Common myeloid progenitor, CD34-positive (primary cell): ENCODE data around the gene OR10Z1.

Source experiments
- CTCF ChIA-PET: fragments of 350-600 bp; sonication (Branson Sonifier 250); formaldehyde crosslinking; loops from one replicate; lab custom pipeline; 2021; ENCODE audit warnings: antibody characterized with exemption; lab: Charles Lee
- POLR2A ChIA-PET: fragments of 350-600 bp; sonication (Branson Sonifier 250); formaldehyde crosslinking; loops from one replicate; lab custom pipeline; 2021; ENCODE audit warnings: antibody characterized with exemption; lab: Charles Lee
- DNase-seq, 3 donors: peaks; one replicate each; pipeline versions ENCODE4 v3.0.0 to v3.0.0-alpha.2; 2013
- H3K27ac ChIP-seq, 2 experiments: 1 replicate in 1 of 2; 2 replicates in 1 of 2; pipeline ENCODE4 v1.7.0; 2013; ENCODE audit warnings: inconsistent platforms in 2 of 2, low read length in 2 of 2, mild to moderate bottlenecking in 2 of 2, low read depth in 1 of 2, moderate library complexity in 1 of 2; ENCODE audit not compliant: severe bottlenecking in 2 of 2, insufficient read depth in 1 of 2, poor library complexity in 1 of 2
- H3K27me3 ChIP-seq, 5 experiments: replicated peaks in 2 of 5; 1 replicate in 3 of 5; 2 replicates in 2 of 5; pipeline versions ENCODE4 v1.6.1 to v1.7.0; 2013; ENCODE audit warnings: low read length in 4 of 5, mild to moderate bottlenecking in 2 of 5, moderate library complexity in 2 of 5, inconsistent platforms in 1 of 5; ENCODE audit not compliant: insufficient read depth in 5 of 5, control insufficient read depth in 4 of 5
- H3K36me3 ChIP-seq, 4 experiments: 1 replicate in 2 of 4; 2 replicates in 2 of 4; pipeline versions ENCODE4 v1.6.1 to v1.7.0; 2013; ENCODE audit warnings: low read length in 3 of 4, control low read depth in 1 of 4, mild to moderate bottlenecking in 1 of 4; ENCODE audit not compliant: control insufficient read depth in 4 of 4, insufficient read depth in 4 of 4
- H3K4me1 ChIP-seq, 4 experiments: 1 replicate in 3 of 4; 2 replicates in 1 of 4; pipeline versions ENCODE4 v1.6.1 to v1.7.1; 2013; ENCODE audit warnings: low read length in 3 of 4, mild to moderate bottlenecking in 3 of 4, control low read depth in 1 of 4, inconsistent platforms in 1 of 4, moderate library complexity in 1 of 4; ENCODE audit not compliant: control insufficient read depth in 4 of 4, insufficient read depth in 4 of 4; ENCODE audit errors: control extremely low read depth in 1 of 4
- H3K4me3 ChIP-seq, 7 experiments: 1 replicate in 4 of 7; 2 replicates in 3 of 7; pipeline versions ENCODE4 v1.5.1 to v1.7.0; 2013; ENCODE audit warnings: mild to moderate bottlenecking in 7 of 7, low read length in 6 of 7, moderate library complexity in 6 of 7, inconsistent platforms in 2 of 7, low read depth in 2 of 7, control low read depth in 1 of 7; ENCODE audit not compliant: insufficient read depth in 4 of 7, control insufficient read depth in 1 of 7; ENCODE audit errors: extremely low read depth in 1 of 7
- H3K9me3 ChIP-seq, 5 experiments: 1 replicate in 4 of 5; 2 replicates in 1 of 5; pipeline versions ENCODE4 v1.6.1 to v1.7.1; 2013; ENCODE audit warnings: low read length in 4 of 5, mild to moderate bottlenecking in 2 of 5, inconsistent platforms in 1 of 5, low read depth in 1 of 5, moderate library complexity in 1 of 5; ENCODE audit not compliant: control insufficient read depth in 4 of 5, insufficient read depth in 2 of 5; ENCODE audit errors: control extremely low read depth in 1 of 5
- WGBS: methylation state at CpG from one replicate; pipeline ENCODE4 v1.1.5; 2013; ENCODE audit not compliant: insufficient coverage; 5-methylcytosine and 5-hydroxymethylcytosine counted together

OR10Z1 gene

GRCh38 chr1:158579733-158580132 lies 25.3 kb upstream of the OR10Z1 start, which contains the start of gene OR10X1:
TSS of gene OR10X1 (minus strand) at chr1:158579899. CDS start at chr1:158579899, 0 bp downstream.
- no CpG with 5 or more reads among the region's 1 CpG for WGBS
- Histone ChIP-seq H3K4me1 (no peaks in the 10 kb centered on the region), H3K27ac (no peak within 1 kb of the TSS), H3K27me3 (no peaks in the 10 kb centered on the region), H3K4me3 (no peak within 1 kb of the TSS), H3K36me3 (no peaks in the 10 kb centered on the region), H3K9me3 (no peaks in the 10 kb centered on the region)
- no peak for DNase-seq
- ChIA-PET POLR2A (no interaction called here), CTCF (no interaction called here)

- 100% methylated on average over 1 of the region's 4 CpGs for WGBS
- H3K9me3 ChIP-seq = peaks cover 0 to 11% (median 5%) of the 10 kb centered on the region in 5 experiments
- CTCF ChIA-PET = no interaction called here
- no peak overlapping the region for H3K4me3 ChIP-seq
- H3K27me3 ChIP-seq = no peaks in the 10 kb centered on the region
- H3K27ac ChIP-seq = no peak overlapping the region
- no peaks in the 10 kb centered on the region for H3K36me3 ChIP-seq
- no peak for DNase-seq
- POLR2A ChIA-PET = no interaction called here
- no peaks in the 10 kb centered on the region for H3K4me1 ChIP-seq
Observed at GRCh38 chr1:158583962-158584361, 21.1 kb upstream of the OR10Z1 start.

DNA sequence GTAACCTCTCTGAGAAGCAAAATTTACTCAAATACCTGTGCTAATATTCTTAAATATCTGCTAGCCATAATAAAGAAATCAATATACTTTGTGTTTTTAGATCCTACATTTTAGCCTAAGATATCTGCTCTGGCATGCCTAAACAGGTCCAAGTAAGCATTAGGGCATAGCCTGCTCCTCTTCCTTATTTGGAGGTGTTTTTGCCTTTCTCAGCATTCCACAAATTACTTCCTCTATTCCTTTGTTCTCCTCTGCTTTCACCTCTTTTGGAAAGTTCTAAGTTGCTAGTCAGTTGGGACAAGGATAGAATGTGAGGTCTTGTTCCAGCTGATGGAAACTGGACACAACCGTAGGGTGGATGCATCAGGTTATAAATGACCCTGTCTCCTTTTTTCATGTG lies 18.1 kb upstream of the OR10Z1 start:
- H3K9me3 ChIP-seq = peaks cover 0 to 11% (median 5%) of the 10 kb centered on the region in 5 experiments

GRCh38 chr1:158600735-158601134 lies 4.3 kb upstream of the OR10Z1 start:
- POLR2A ChIA-PET = no interaction called here
- Histone ChIP-seq H3K36me3 (no peaks in the 10 kb centered on the region), H3K4me1 (no peaks in the 10 kb centered on the region), H3K4me3 (no peak overlapping the region), H3K27ac (no peak overlapping the region), H3K9me3 (peaks cover 3 to 30% (median 10%) of the 10 kb centered on the region in 5 experiments), H3K27me3 (no peaks in the 10 kb centered on the region)
- no peak for DNase-seq
- CTCF ChIA-PET = interaction anchor here (1.0 kb wide), 1 partner anchor 397 kb away, joined by 3 read pairs; no protein-coding TSS in a partner anchor
- no CpG with 5 or more reads among the region's 2 CpGs for WGBS

More for the DNA sequence above, 18.1 kb upstream of the OR10Z1 start:
- H3K4me1 ChIP-seq = no peaks in the 10 kb centered on the region
- DNase-seq = no peak
- no peaks in the 10 kb centered on the region for H3K36me3 ChIP-seq
- H3K27ac ChIP-seq = no peak overlapping the region
- POLR2A ChIA-PET = no interaction called here
- CTCF ChIA-PET = no interaction called here
- no peak overlapping the region for H3K4me3 ChIP-seq
- 100% methylated on average over 1 of the region's 1 CpG for WGBS
- no peaks in the 10 kb centered on the region for H3K27me3 ChIP-seq

- WGBS = no CpG with 5 or more reads among the region's 1 CpG
- Histone ChIP-seq H3K9me3 (peaks cover 0 to 2% (median 0%) of the 10 kb centered on the region in 5 experiments), H3K4me3 (no peak overlapping the region), H3K27ac (no peak overlapping the region), H3K27me3 (no peaks in the 10 kb centered on the region), H3K36me3 (peaks cover 0 to 2% (median 0%) of the 10 kb centered on the region in 4 experiments), H3K4me1 (no peaks in the 10 kb centered on the region)
- POLR2A ChIA-PET = no interaction called here
- no peak for DNase-seq
- CTCF ChIA-PET = interaction anchor here (0.6 to 1.1 kb wide), 2 partner anchors 21 to 247 kb away, joined by 3 read pairs; no protein-coding TSS in a partner anchor
Observed at GRCh38 chr1:158607296-158607695, 2.2 kb downstream of the OR10Z1 start.

DNA sequence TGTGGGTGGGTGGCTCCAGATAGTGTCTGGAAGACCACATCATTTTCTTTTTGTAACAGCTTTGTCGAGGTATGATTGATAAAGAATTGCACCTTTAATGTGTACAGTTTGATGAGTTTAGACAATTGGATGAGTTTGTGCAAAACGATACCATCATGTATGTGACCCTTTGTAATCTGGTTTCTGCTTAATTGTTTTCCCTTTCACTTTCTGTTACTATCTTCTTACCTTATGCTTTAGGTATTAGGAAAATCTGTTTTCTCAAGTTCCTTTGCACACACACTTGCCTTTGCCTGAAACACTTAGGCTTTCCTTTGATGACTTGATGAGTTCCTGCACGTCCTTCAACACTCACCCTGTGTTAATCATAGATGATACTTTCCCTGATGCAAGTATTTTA lies 6.8 kb downstream of the OR10Z1 start:
- H3K27ac ChIP-seq = no peak overlapping the region
- ChIA-PET CTCF (no interaction called here), POLR2A (no interaction called here)
- peaks cover 0 to 10% (median 0%) of the 10 kb centered on the region in 4 experiments for H3K36me3 ChIP-seq
- H3K4me1 ChIP-seq = no peaks in the 10 kb centered on the region
- WGBS = 100% methylated on average over 2 of the region's 3 CpGs
- no peaks in the 10 kb centered on the region for H3K27me3 ChIP-seq
- H3K9me3 ChIP-seq = peaks cover 0 to under 1% (median 0%) of the 10 kb centered on the region in 5 experiments
- no peak for DNase-seq
- H3K4me3 ChIP-seq = no peak overlapping the region

GRCh38 chr1:158613764-158614163 lies 8.7 kb downstream of the OR10Z1 start:
- WGBS = 100% methylated on average over 2 of the region's 3 CpGs

More at GRCh38 chr1:158613764-158614163, 8.7 kb downstream of the OR10Z1 start:
- ChIA-PET CTCF (no interaction called here), POLR2A (no interaction called here)
- Histone ChIP-seq H3K9me3 (no peaks in the 10 kb centered on the region), H3K27me3 (no peaks in the 10 kb centered on the region), H3K36me3 (peaks cover 0 to 10% (median 1%) of the 10 kb centered on the region in 4 experiments), H3K4me1 (no peaks in the 10 kb centered on the region), H3K4me3 (no peak overlapping the region), H3K27ac (no peak overlapping the region)
- DNase-seq = no peak
